HG03342 (cell line): Measurements from ENCODE around the gene ADAMTS17.

Source experiments
- ATAC-seq: cut with Tn5 transposase; IDR thresholded peaks from one replicate; pipeline ENCODE4 v1.9.1; 2021; ENCODE audit warnings: mild to moderate bottlenecking, moderate library complexity; ENCODE audit not compliant: unreplicated experiment

The ADAMTS17 gene

GRCh38 chr15:100254691-100255090 is 87.1 kb downstream of the ADAMTS17 start:
- no peak for ATAC-seq

GRCh38 chr15:100254285-100254684 is 87.5 kb downstream of the ADAMTS17 start:
- ATAC-seq = no peak

GRCh38 chr15:100253640-100254039 is 88.1 kb downstream of the ADAMTS17 start:
- ATAC-seq = no peak

- ATAC-seq = no peak
Observed at GRCh38 chr15:100252779-100253417, 88.9 kb downstream of the ADAMTS17 start.

- no peak for ATAC-seq
Observed at GRCh38 chr15:100252359-100252758, 89.4 kb downstream of the ADAMTS17 start.

- no peak for ATAC-seq
Observed at GRCh38 chr15:100250176-100250800, 91.5 kb downstream of the ADAMTS17 start.

GRCh38 chr15:100249096-100249815 is 92.5 kb downstream of the ADAMTS17 start:
- no peak for ATAC-seq

- no peak for ATAC-seq
Observed at GRCh38 chr15:100248236-100248635, 93.5 kb downstream of the ADAMTS17 start.

- no peak for ATAC-seq
Observed at GRCh38 chr15:100247228-100248225, 94.2 kb downstream of the ADAMTS17 start.

- ATAC-seq = no peak
Observed at GRCh38 chr15:100245855-100246254, 95.9 kb downstream of the ADAMTS17 start.

- ATAC-seq = no peak
Observed at GRCh38 chr15:100245487-100245820, 96.3 kb downstream of the ADAMTS17 start.

GRCh38 chr15:100244796-100245486 is 96.8 kb downstream of the ADAMTS17 start:
- no peak for ATAC-seq

- ATAC-seq = no peak
Observed at GRCh38 chr15:100242989-100243388, 98.8 kb downstream of the ADAMTS17 start.

- ATAC-seq = no peak
Observed at GRCh38 chr15:100241572-100242482, 99.9 kb downstream of the ADAMTS17 start.

- no peak for ATAC-seq
Observed at GRCh38 chr15:100236981-100237720, 104.6 kb downstream of the ADAMTS17 start.

GRCh38 chr15:100235030-100235617 is 106.7 kb downstream of the ADAMTS17 start:
- no peak for ATAC-seq

GRCh38 chr15:100234158-100235029 is 107.4 kb downstream of the ADAMTS17 start:
- ATAC-seq = no peak
